Mucosa of stomach (tissue), 1 donor: ENCODE data around the gene FUZ.

Experiments used
- H3K27me3 ChIP-seq: one replicate; pipeline ENCODE4 v1.7.0; 2013; ENCODE audit warnings: mild to moderate bottlenecking, low read length; ENCODE audit not compliant: control insufficient read depth, insufficient read depth
- H3K36me3 ChIP-seq: one replicate; pipeline ENCODE4 v1.7.0; 2013; ENCODE audit warnings: low read length; ENCODE audit not compliant: control insufficient read depth, insufficient read depth
- H3K4me1 ChIP-seq: one replicate; pipeline ENCODE4 v1.7.0; 2013; ENCODE audit warnings: mild to moderate bottlenecking, low read length; ENCODE audit not compliant: control insufficient read depth, insufficient read depth
- H3K4me3 ChIP-seq: one replicate; pipeline ENCODE4 v1.7.0; 2013; ENCODE audit warnings: low read length
- H3K9ac ChIP-seq: one replicate; pipeline ENCODE4 v1.7.0; 2013; ENCODE audit warnings: mild to moderate bottlenecking, low read length, moderate library complexity
- H3K9me3 ChIP-seq: one replicate; pipeline ENCODE4 v1.7.0; 2013; ENCODE audit warnings: mild to moderate bottlenecking, low read length, moderate library complexity; ENCODE audit not compliant: control insufficient read depth
- donor health status: Pancreatic carcinoma.

FUZ gene

GRCh38 chr19:49812997-49813861, at the start of gene FUZ:
Gene FUZ, minus strand, starts transcription at chr19:49813292. Its CDS starts 186 bp downstream, at chr19:49813106.
- no peaks in the 10 kb centered on the region for H3K36me3 ChIP-seq
- H3K4me3 ChIP-seq, result peak within 1 kb of the TSS; percentile 71
- H3K4me1 ChIP-seq, result peaks cover 22% of the 10 kb centered on the region
- no peaks in the 10 kb centered on the region for H3K9me3 ChIP-seq
- H3K9ac ChIP-seq, result peak within 1 kb of the TSS; percentile 81
- no peaks in the 10 kb centered on the region for H3K27me3 ChIP-seq

- H3K9ac ChIP-seq, result no peak overlapping the region
- peaks cover 24% of the 10 kb centered on the region for H3K36me3 ChIP-seq
- H3K9me3 ChIP-seq, result no peaks in the 10 kb centered on the region
- H3K27me3 ChIP-seq, result no peaks in the 10 kb centered on the region
- H3K4me1 ChIP-seq, result peaks cover 35% of the 10 kb centered on the region
- H3K4me3 ChIP-seq, result no peak overlapping the region
Measured at GRCh38 chr19:49862391-49863253, 49.5 kb upstream of the FUZ start.

- no peaks in the 10 kb centered on the region for H3K27me3 ChIP-seq
- peaks cover 35% of the 10 kb centered on the region for H3K4me1 ChIP-seq
- H3K9me3 ChIP-seq, result no peaks in the 10 kb centered on the region
- H3K4me3 ChIP-seq, result no peak overlapping the region
- peaks cover 31% of the 10 kb centered on the region for H3K36me3 ChIP-seq
- H3K9ac ChIP-seq, result peak overlapping the region; percentile 29
Measured at GRCh38 chr19:49861541-49862378, 48.7 kb upstream of the FUZ start.

GRCh38 chr19:49861107-49861506, 48.0 kb upstream of the FUZ start:
- peaks cover 31% of the 10 kb centered on the region for H3K36me3 ChIP-seq
- H3K4me3 ChIP-seq, result no peak overlapping the region
- no peaks in the 10 kb centered on the region for H3K27me3 ChIP-seq
- H3K4me1 ChIP-seq, result peaks cover 28% of the 10 kb centered on the region
- peak overlapping the region; percentile 29 for H3K9ac ChIP-seq
- no peaks in the 10 kb centered on the region for H3K9me3 ChIP-seq

- Histone ChIP-seq H3K36me3 (peaks cover 31% of the 10 kb centered on the region), H3K9ac (peak overlapping the region; percentile 29), H3K4me1 (peaks cover 22% of the 10 kb centered on the region), H3K4me3 (no peak overlapping the region), H3K27me3 (no peaks in the 10 kb centered on the region), H3K9me3 (no peaks in the 10 kb centered on the region)
Measured at GRCh38 chr19:49860336-49861102, 47.4 kb upstream of the FUZ start.

GRCh38 chr19:49859682-49860335, 46.7 kb upstream of the FUZ start:
- no peaks in the 10 kb centered on the region for H3K27me3 ChIP-seq
- no peaks in the 10 kb centered on the region for H3K9me3 ChIP-seq
- H3K4me3 ChIP-seq, result no peak overlapping the region
- H3K9ac ChIP-seq, result no peak overlapping the region
- H3K4me1 ChIP-seq, result peaks cover 15% of the 10 kb centered on the region
- peaks cover 31% of the 10 kb centered on the region for H3K36me3 ChIP-seq

- H3K9me3 ChIP-seq, result no peaks in the 10 kb centered on the region
- H3K4me3 ChIP-seq, result no peak overlapping the region
- peaks cover 19% of the 10 kb centered on the region for H3K4me1 ChIP-seq
- no peak overlapping the region for H3K9ac ChIP-seq
- no peaks in the 10 kb centered on the region for H3K27me3 ChIP-seq
- H3K36me3 ChIP-seq, result peaks cover 20% of the 10 kb centered on the region
Measured at GRCh38 chr19:49858088-49858985, 45.2 kb upstream of the FUZ start.

- Histone ChIP-seq H3K4me3 (no peak overlapping the region), H3K4me1 (peaks cover 24% of the 10 kb centered on the region), H3K27me3 (no peaks in the 10 kb centered on the region), H3K9ac (no peak overlapping the region), H3K9me3 (no peaks in the 10 kb centered on the region), H3K36me3 (peaks cover 20% of the 10 kb centered on the region)
Measured at GRCh38 chr19:49857838-49858087, 44.7 kb upstream of the FUZ start.

- no peaks in the 10 kb centered on the region for H3K27me3 ChIP-seq
- H3K4me1 ChIP-seq, result peaks cover 30% of the 10 kb centered on the region
- H3K9me3 ChIP-seq, result no peaks in the 10 kb centered on the region
- peaks cover 20% of the 10 kb centered on the region for H3K36me3 ChIP-seq
- H3K9ac ChIP-seq, result no peak overlapping the region
- no peak overlapping the region for H3K4me3 ChIP-seq
Measured at GRCh38 chr19:49857061-49857837, 44.2 kb upstream of the FUZ start.

- no peak overlapping the region for H3K4me3 ChIP-seq
- peaks cover 20% of the 10 kb centered on the region for H3K36me3 ChIP-seq
- H3K4me1 ChIP-seq, result peaks cover 31% of the 10 kb centered on the region
- H3K9ac ChIP-seq, result no peak overlapping the region
- H3K27me3 ChIP-seq, result no peaks in the 10 kb centered on the region
- H3K9me3 ChIP-seq, result no peaks in the 10 kb centered on the region
Measured at GRCh38 chr19:49856574-49857021, 43.5 kb upstream of the FUZ start.
